ENCODE measurements around the gene PCSK7. TPM values are rescaled to one million over a fixed set of nuclear protein-coding genes. Genes with fewer than 3 reads are reported as not detected.
"Not testable (repeated sequence)": the region's sequence is repeated elsewhere in the genome, so short reads cannot be mapped to it uniquely, and the experiment has no call there.

The PCSK7 gene
- total RNA-seq, 1 donor from 2014 or later: 63.8 TPM

GRCh38 chr11:117217141-117218084 lies 14.5 kb downstream of the PCSK7 start:
- no peak for TF ChIP-seq CTCF (IDR thresholded peaks at IDR 0.05)
- no peak for TF ChIP-seq POLR2A (IDR thresholded peaks at IDR 0.05)
- TF ChIP-seq POLR2AphosphoS5 (IDR thresholded peaks at IDR 0.05; ENCODE audit: insufficient read depth in 1 of 2, low read depth in 1 of 2): no peak
- Histone ChIP-seq H3K27me3 (no peaks in the 10 kb centered on the region), H3K4me3 (peak overlapping the region in 1 of 2 donors; percentile 26), H3K4me1 (peaks cover 37% of the 10 kb centered on the region), H3K9me3 (no peaks in the 10 kb centered on the region), H3K27ac (peak overlapping the region; percentile 81), H3K36me3 (peaks cover 0 to 52% of the 10 kb centered on the region in 2 donors)
- intact Hi-C loops (cut with DNase I): loop anchor here (2.0 kb wide), 1 partner anchor 19 kb away; the partner anchor contains the start of gene TAGLN
- no peak for DNase-seq (ENCODE audit: extremely low spot score in 2 of 2)

DNA sequence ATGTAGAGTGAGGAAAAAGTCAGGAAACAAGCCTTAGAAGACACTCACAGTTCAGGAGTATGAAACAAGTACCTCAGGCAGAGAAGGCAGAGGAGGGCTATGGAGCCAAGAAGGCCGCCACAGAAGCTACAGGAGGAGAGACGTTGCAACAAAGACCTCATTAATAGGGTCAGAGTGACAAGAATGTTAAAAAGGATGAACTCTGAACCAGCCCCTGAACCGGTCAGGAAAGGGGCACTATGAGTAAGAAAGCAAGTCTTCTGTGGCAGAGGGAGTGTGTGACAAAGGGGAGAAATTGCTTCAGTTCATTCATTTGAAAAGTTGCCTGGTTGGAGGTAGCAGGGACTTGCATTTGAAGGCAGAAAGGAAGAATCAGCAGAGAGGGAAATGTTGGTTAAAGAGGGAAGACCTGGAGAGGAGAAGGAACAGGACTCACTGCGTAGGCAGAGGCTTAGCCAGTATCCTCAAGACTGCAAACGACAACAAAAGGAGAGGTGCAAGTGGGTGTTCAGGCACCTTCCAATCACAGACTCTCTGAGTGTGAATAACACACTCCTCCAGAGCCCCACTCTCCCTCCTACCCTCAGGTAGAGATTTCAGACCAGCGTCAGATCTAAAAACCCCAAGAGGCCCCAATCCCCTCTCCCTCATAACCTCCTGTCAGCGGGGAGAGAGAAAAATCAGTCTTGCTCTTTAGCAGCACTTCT lies 17.3 kb downstream of the PCSK7 start:
- H3K27ac ChIP-seq: no peak overlapping the region
- H3K9me3 ChIP-seq: no peaks in the 10 kb centered on the region
- no peaks in the 10 kb centered on the region for H3K27me3 ChIP-seq
- TF ChIP-seq CTCF (IDR thresholded peaks at IDR 0.05) (no peak), POLR2A (IDR thresholded peaks at IDR 0.05) (no peak), POLR2AphosphoS5 (IDR thresholded peaks at IDR 0.05; ENCODE audit: insufficient read depth in 1 of 2, low read depth in 1 of 2) (no peak)
- intact Hi-C loops (cut with DNase I): no loop called here
- peaks cover 11% of the 10 kb centered on the region for H3K4me1 ChIP-seq
- DNase-seq (ENCODE audit: extremely low spot score in 2 of 2): no peak
- H3K4me3 ChIP-seq: no peak overlapping the region
- peaks cover 0 to 51% of the 10 kb centered on the region in 2 donors for H3K36me3 ChIP-seq

- Histone ChIP-seq H3K27me3 (no peaks in the 10 kb centered on the region), H3K36me3 (peaks cover 0 to 34% of the 10 kb centered on the region in 2 donors), H3K27ac (no peak overlapping the region), H3K4me1 (no peaks in the 10 kb centered on the region), H3K4me3 (no peak overlapping the region), H3K9me3 (no peaks in the 10 kb centered on the region)
- intact Hi-C loops (cut with DNase I): no loop called here
- no peak for DNase-seq (ENCODE audit: extremely low spot score in 2 of 2)
- TF ChIP-seq POLR2A (IDR thresholded peaks at IDR 0.05) (no peak), POLR2AphosphoS5 (IDR thresholded peaks at IDR 0.05; ENCODE audit: insufficient read depth in 1 of 2, low read depth in 1 of 2) (no peak), CTCF (IDR thresholded peaks at IDR 0.05) (no peak)
Measured at GRCh38 chr11:117212697-117213355, 19.0 kb downstream of the PCSK7 start.

GRCh38 chr11:117210620-117211019 lies 21.3 kb downstream of the PCSK7 start:
- DNase-seq (ENCODE audit: extremely low spot score in 2 of 2): no peak
- Histone ChIP-seq H3K9me3 (no peaks in the 10 kb centered on the region), H3K4me1 (no peaks in the 10 kb centered on the region), H3K27me3 (no peaks in the 10 kb centered on the region), H3K36me3 (peaks cover 0 to 20% of the 10 kb centered on the region in 2 donors), H3K4me3 (no peak overlapping the region), H3K27ac (no peak overlapping the region)
- intact Hi-C loops (cut with DNase I): no loop called here
- no peak for TF ChIP-seq POLR2A (IDR thresholded peaks at IDR 0.05)

DNA sequence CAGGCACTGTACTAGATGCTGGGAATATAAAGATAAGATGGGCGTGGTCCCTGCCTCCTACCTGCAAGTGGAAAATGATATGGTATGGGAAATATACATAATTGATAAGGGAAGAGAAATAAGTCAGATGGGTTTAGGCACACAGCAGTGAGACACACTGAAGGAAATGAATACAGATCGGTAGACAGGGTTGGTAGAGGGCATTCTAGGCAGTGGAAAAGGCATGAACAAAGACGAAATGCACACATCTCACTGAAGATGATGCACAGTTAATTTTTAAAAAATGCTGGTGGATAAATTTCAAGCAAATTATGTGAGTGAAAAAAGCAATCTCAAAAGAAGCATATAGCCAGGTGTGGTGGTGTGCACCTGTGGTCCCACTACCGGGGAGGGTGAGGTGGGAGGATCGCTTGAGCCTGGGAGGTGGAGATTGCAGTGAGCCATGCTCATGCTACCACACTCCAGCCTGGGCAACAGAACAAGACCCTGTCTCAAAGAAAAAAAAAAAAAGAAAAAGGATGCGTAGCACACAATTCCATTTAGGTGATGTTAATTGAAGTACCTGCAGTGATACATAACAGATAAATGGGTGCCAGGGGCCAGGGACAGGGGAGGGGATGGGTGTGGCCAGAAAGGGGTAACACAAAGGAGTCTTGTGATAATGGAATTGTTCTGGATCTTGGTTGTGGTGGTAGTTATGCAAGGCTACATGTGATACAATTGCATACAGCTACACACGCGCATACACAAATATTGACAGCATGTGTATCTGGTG lies 22.3 kb downstream of the PCSK7 start:
- not testable (repeated sequence) for H3K27ac ChIP-seq; H3K4me3 ChIP-seq; H3K27me3 ChIP-seq; H3K4me1 ChIP-seq; H3K9me3 ChIP-seq; DNase-seq (ENCODE audit: extremely low spot score in 2 of 2)
- H3K36me3 ChIP-seq: peaks cover 0 to 27% of the 10 kb centered on the region in 2 donors
- intact Hi-C loops (cut with DNase I): loop anchor here (2.0 kb wide), 1 partner anchor 77 kb away; no protein-coding TSS in a partner anchor

DNA sequence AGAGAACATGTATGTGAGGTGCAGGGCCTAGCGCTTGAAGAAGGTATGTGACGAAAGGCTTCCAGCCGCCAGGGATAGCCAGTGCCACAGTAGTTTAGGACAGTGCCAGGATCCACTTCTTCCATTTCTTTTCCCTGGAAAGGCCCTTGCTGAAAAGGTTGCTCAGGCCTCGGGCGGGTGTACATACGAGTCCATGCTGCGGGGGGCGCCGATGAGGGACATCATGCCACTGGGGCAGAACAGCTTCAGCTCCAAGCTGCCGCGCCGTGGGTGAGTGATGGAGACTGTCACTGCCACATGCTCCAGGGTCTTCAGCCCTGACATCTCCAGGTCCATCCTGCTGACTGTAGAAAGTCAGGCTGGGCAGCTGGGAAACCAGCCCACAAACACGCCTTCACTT lies 23.2 kb downstream of the PCSK7 start:
- peaks cover 0 to 30% of the 10 kb centered on the region in 2 donors for H3K36me3 ChIP-seq
- not testable (repeated sequence) for H3K4me3 ChIP-seq; DNase-seq (ENCODE audit: extremely low spot score in 2 of 2); H3K4me1 ChIP-seq; H3K27me3 ChIP-seq; H3K27ac ChIP-seq; H3K9me3 ChIP-seq
- intact Hi-C loops (cut with DNase I): loop anchor here (2.0 kb wide), 1 partner anchor 76 kb away; no protein-coding TSS in a partner anchor

DNA sequence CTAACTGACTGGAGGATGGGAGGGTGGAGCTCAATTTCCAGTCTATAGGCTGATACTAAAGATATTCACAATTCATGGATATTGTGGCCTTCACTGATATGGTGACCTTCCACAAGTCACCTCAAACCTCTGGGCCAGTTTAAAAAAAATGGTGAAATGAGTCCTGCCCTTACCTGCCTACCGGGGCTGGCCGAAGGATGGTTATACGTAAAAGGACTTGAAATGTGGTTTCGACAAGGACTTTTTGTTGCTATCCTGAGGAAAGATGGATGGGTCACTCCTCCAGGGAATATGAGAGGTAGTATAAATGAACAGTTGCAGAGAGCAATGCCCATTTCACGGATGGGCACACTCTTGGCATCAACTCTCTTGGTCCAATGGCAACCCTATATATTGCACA lies 24.4 kb downstream of the PCSK7 start:
- intact Hi-C loops (cut with DNase I); DNase-seq (ENCODE audit: extremely low spot score in 2 of 2); H3K27me3 ChIP-seq; H3K4me1 ChIP-seq; H3K27ac ChIP-seq; H3K4me3 ChIP-seq; H3K9me3 ChIP-seq: not testable (repeated sequence)
- peaks cover 0 to 23% of the 10 kb centered on the region in 2 donors for H3K36me3 ChIP-seq

GRCh38 chr11:117206859-117207258 lies 25.0 kb downstream of the PCSK7 start:
- intact Hi-C loops (cut with DNase I); H3K27ac ChIP-seq; H3K9me3 ChIP-seq; DNase-seq (ENCODE audit: extremely low spot score in 2 of 2); H3K4me3 ChIP-seq; H3K4me1 ChIP-seq; H3K27me3 ChIP-seq: not testable (repeated sequence)
- peaks cover 0 to 23% of the 10 kb centered on the region in 2 donors for H3K36me3 ChIP-seq
